ENCODE results near the gene EYA4. TPM values are rescaled to one million over a fixed set of nuclear protein-coding genes. Genes with fewer than 3 reads are reported as not detected.

Gene EYA4
- total and polyA plus RNA-seq, 2 of the 4 experiments (the other 2 are of a cell fraction), result 5.7 to 11.1 TPM

- in situ Hi-C loops (cut with MboI; ENCODE audit: low sequenced_read_pairs), result no loop called here
- no peak for ATAC-seq (ENCODE audit: low read depth)
- H4K20me1 ChIP-seq (ENCODE audit: insufficient read depth, low read length), result no peaks in the 10 kb centered on the region
Measured at GRCh38 chr6:133411757-133412156, 170.6 kb downstream of the EYA4 start.

More at GRCh38 chr6:133411757-133412156, 170.6 kb downstream of the EYA4 start:
- Histone ChIP-seq H2AK5ac (ENCODE audit: low read depth, low read length) (no peak overlapping the region), H4K91ac (ENCODE audit: insufficient read depth, low read depth, low read length) (no peak overlapping the region), H2BK15ac (ENCODE audit: low read depth, low read length) (no peak overlapping the region), H3K23ac (ENCODE audit: low read depth, low read length) (no peak overlapping the region), H3K9me1 (ENCODE audit: insufficient read depth, low read length) (no peaks in the 10 kb centered on the region; the same call in 1 of the 2 replicates), H3K4ac (ENCODE audit: low read depth, low read length) (no peak overlapping the region), H3K27ac (ENCODE audit: insufficient read depth, low read length) (no peak overlapping the region), H4K8ac (ENCODE audit: low read depth in 2 of 2, low read length in 2 of 2) (no peak overlapping the region), H3K36me3 (ENCODE audit: control insufficient read depth, insufficient read depth, low read length) (no peaks in the 10 kb centered on the region), H3K56ac (ENCODE audit: extremely low read depth, insufficient read depth, low read length) (no peak overlapping the region), H3K4me1 (ENCODE audit: control insufficient read depth, insufficient read depth, low read length) (0 out of 2 replicates have a peak, but pooled peaks cover 3% of the 10 kb centered on the region), H3K27me3 (ENCODE audit: control insufficient read depth, insufficient read depth, low read length) (no peaks in the 10 kb centered on the region), H2BK20ac (ENCODE audit: low read depth, low read length) (no peak overlapping the region), H2AK9ac (replicated peaks; ENCODE audit: low read depth, low read length, poor library complexity) (no peak overlapping the region), H2BK5ac (ENCODE audit: low read depth, low read length, poor library complexity, severe bottlenecking) (no peak overlapping the region), H3K18ac (ENCODE audit: low read depth, low read length) (no peak overlapping the region), H2AFZ (replicated peaks; ENCODE audit: low read length, poor library complexity) (no peak overlapping the region), H3K4me3 (ENCODE audit: insufficient read depth, low read depth, low read length) (no peak overlapping the region), H3K9me3 (ENCODE audit: control insufficient read depth, insufficient read depth, low read length) (no peaks in the 10 kb centered on the region), H4K5ac (ENCODE audit: low read depth, low read length) (no peak overlapping the region), H3K79me1 (ENCODE audit: low read depth in 1 of 2, low read length in 2 of 2) (peaks cover 0 to 3% of the 10 kb centered on the region in 2 experiments; a peak in 1 of 4 replicates), H3K14ac (replicated peaks; ENCODE audit: low read depth, low read length) (no peak overlapping the region), H2BK120ac (ENCODE audit: low read depth, low read length) (no peak overlapping the region), H3K9ac (ENCODE audit: low read depth, low read length) (no peak overlapping the region), H3K4me2 (ENCODE audit: low read depth, low read length) (no peak overlapping the region)
- BruUV-seq (replicated peaks), result no TSS peak
- CTCF ChIA-PET, result no interaction called here
- intact Hi-C loops (cut with micrococcal nuclease) (no loop called here), dilution Hi-C loops (cut with HindIII; ENCODE audit: low sequenced_read_pairs, unreplicated experiment) (no loop called here)
- no peak for TF ChIP-seq FOS (IDR thresholded peaks at IDR 0.05; ENCODE audit: low read depth, low read length)
- POLR2A ChIA-PET (ENCODE audit: unreplicated experiment), result no interaction called here
- DNase-seq, result no peak

All from IMR-90 (cell line).